ENCODE measurements around the gene CCL28.

Gene CCL28

DNA sequence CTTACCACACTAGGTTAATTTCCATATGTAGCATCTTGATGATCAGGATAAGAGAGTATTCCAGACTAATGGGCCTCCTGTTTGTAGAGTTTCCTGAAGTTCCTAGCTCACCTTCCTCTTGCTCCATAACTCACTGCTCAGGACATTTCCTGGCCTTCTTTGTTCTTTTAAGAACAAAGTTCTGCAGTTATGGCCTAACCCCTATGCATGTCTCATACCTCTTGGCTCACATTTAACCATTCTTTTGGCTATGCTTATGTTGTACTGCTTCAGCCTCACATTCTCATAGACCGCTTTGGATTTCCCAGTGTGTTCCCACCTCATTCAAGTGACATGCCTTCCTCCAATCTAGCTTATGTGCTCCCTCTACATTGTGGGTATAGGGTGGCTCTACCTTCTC lies 58.5 kb downstream of the CCL28 start:
- Histone ChIP-seq H3K27ac (no peak overlapping the region), H3K4me3 (ENCODE audit: low read depth, low read length) (no peak overlapping the region), H3K27me3 (replicated peaks) (no peaks in the 10 kb centered on the region), H3K36me3 (replicated peaks) (no peaks in the 10 kb centered on the region)
- no peak for DNase-seq
- TF ChIP-seq, protein P1, sequence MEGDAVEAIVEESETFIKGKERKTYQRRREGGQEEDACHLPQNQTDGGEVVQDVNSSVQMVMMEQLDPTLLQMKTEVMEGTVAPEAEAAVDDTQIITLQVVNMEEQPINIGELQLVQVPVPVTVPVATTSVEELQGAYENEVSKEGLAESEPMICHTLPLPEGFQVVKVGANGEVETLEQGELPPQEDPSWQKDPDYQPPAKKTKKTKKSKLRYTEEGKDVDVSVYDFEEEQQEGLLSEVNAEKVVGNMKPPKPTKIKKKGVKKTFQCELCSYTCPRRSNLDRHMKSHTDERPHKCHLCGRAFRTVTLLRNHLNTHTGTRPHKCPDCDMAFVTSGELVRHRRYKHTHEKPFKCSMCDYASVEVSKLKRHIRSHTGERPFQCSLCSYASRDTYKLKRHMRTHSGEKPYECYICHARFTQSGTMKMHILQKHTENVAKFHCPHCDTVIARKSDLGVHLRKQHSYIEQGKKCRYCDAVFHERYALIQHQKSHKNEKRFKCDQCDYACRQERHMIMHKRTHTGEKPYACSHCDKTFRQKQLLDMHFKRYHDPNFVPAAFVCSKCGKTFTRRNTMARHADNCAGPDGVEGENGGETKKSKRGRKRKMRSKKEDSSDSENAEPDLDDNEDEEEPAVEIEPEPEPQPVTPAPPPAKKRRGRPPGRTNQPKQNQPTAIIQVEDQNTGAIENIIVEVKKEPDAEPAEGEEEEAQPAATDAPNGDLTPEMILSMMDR (IDR thresholded peaks at IDR 0.05; ENCODE audit: low read depth, low read length, missing control alignments) = no peak
- in situ Hi-C loops (cut with HindIII; ENCODE audit: low pct_ligation_motif_present, low sequenced_read_pairs) = no loop called here

DNA sequence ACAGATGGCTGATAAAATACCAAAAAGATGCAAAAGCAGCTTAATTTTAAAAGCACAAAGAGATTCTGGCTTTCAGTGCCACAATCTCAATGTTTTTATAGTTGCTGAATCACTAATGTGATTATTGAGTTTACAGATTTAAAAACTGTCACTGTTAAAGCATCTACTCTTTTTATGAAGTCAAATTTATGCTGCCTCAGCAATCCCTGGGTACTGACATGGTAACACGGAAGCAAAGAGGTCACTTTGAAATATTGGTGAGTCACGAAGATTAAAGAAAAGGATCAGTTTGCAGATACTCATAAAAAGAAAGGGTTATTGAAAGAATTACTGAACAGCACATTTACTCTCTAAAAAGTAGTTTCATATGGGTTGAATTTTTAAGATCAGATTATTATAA lies 59.3 kb downstream of the CCL28 start:
- Histone ChIP-seq H3K36me3 (replicated peaks) (no peaks in the 10 kb centered on the region), H3K27me3 (replicated peaks) (no peaks in the 10 kb centered on the region), H3K4me3 (ENCODE audit: low read depth, low read length) (no peak overlapping the region), H3K27ac (no peak overlapping the region)
- in situ Hi-C loops (cut with HindIII; ENCODE audit: low pct_ligation_motif_present, low sequenced_read_pairs) = no loop called here
- no peak for DNase-seq
- TF ChIP-seq, protein P1 (IDR thresholded peaks at IDR 0.05; ENCODE audit: low read depth, low read length, missing control alignments) = no peak

DNA sequence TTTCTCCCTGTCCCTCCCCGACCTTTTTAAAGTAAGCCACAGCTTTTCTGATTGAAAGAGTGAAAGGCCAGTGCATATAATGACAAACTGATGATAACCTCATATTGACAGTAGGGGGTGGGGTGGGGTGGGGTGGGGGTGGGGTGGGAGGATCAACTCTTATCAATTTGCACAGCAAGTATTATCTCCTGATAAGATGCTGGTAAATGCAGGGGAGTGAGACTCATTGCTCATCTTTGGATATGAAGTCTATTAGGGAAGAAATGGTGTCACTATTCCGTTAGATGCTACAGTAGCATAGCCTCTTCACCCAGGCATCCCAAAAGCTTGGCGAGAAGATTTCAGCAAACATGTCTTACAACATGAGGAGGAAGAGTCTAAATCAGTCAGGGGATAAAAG lies 60.1 kb downstream of the CCL28 start:
- no peak for DNase-seq
- no peaks in the 10 kb centered on the region for H3K36me3 ChIP-seq (replicated peaks)
- no peak overlapping the region for H3K4me3 ChIP-seq (ENCODE audit: low read depth, low read length)
- in situ Hi-C loops (cut with HindIII; ENCODE audit: low pct_ligation_motif_present, low sequenced_read_pairs) = no loop called here
- no peaks in the 10 kb centered on the region for H3K27me3 ChIP-seq (replicated peaks)
- TF ChIP-seq, protein P1 (IDR thresholded peaks at IDR 0.05; ENCODE audit: low read depth, low read length, missing control alignments) = no peak
- H3K27ac ChIP-seq = no peak overlapping the region

DNA sequence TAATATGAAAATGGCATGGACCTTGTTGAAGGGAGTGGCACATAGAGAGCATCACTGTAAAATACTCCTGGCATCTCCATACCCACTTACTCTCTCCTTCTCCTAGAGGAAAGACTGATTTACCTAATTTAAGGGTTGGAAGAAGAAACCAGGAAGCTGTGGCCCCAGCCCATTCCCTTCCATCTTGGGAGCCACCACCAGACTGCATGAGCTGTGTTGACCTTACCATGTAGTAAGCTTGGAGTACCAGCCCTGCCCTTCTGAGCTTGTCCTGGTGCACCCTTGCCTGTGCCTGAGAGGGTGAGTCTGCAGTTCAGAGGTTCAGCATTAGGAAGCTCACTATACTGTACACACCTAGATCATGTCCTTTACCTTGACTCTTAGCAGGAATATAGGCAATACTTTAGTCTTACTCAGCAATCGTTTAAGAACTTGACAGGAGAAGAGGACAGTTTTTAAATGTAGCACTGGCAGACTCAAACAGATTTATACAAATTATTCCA lies 63.3 kb downstream of the CCL28 start:
- Histone ChIP-seq H3K27ac (no peak overlapping the region), H3K27me3 (replicated peaks) (no peaks in the 10 kb centered on the region), H3K36me3 (replicated peaks) (no peaks in the 10 kb centered on the region), H3K4me3 (ENCODE audit: low read depth, low read length) (no peak overlapping the region)
- TF ChIP-seq, protein P1 (IDR thresholded peaks at IDR 0.05; ENCODE audit: low read depth, low read length, missing control alignments) = no peak
- in situ Hi-C loops (cut with HindIII; ENCODE audit: low pct_ligation_motif_present, low sequenced_read_pairs) = no loop called here
- DNase-seq = no peak

DNA sequence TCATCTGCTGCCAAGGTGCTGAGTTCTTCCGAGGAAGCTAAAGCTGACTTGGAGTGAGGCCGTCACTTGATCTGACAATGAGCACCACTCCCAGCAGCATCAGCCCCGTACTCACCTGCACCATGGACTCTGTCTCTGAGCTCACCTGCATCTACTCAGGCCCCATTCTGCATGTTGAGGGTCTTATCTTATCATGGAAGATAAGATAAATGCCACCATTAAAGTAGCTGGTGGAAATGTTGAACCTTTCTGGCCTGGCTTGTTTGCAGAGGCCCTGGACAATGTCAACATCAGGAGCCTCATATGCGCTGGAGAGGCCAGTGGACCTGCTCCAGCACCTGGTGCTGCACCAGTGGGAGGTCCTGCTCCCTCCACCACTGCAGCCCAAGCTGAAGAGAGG lies 64.0 kb downstream of the CCL28 start:
- Histone ChIP-seq H3K4me3 (ENCODE audit: low read depth, low read length) (no peak overlapping the region), H3K36me3 (replicated peaks) (no peaks in the 10 kb centered on the region), H3K27ac (no peak overlapping the region), H3K27me3 (replicated peaks) (no peaks in the 10 kb centered on the region)
- DNase-seq = no peak
- in situ Hi-C loops (cut with HindIII; ENCODE audit: low pct_ligation_motif_present, low sequenced_read_pairs) = no loop called here
- TF ChIP-seq, protein P1 (IDR thresholded peaks at IDR 0.05; ENCODE audit: low read depth, low read length, missing control alignments) = no peak

DNA sequence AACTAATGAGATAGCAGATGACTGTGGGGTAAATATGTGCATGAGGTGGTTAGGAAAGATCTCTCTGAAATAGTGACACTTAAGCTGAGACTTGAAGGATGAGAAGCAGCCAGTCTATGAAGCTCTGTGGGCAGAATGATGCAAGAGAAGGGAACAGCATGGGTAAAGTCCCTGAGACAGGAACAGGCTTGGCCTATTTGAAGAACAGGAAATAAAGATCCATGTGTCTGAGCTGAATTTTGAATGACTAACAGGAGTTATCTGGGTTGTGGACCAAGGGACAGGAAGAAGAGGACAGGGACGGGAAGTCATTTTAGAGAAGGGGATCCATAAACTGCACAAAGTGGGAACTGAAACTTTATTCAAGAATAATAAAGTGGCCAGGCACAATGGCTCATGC lies 73.3 kb downstream of the CCL28 start:
- Histone ChIP-seq H3K36me3 (replicated peaks) (no peaks in the 10 kb centered on the region), H3K27me3 (replicated peaks) (no peaks in the 10 kb centered on the region), H3K27ac (no peak overlapping the region), H3K4me3 (ENCODE audit: low read depth, low read length) (no peak overlapping the region)
- no peak for DNase-seq
- TF ChIP-seq, protein P1 (IDR thresholded peaks at IDR 0.05; ENCODE audit: low read depth, low read length, missing control alignments) = no peak
- in situ Hi-C loops (cut with HindIII; ENCODE audit: low pct_ligation_motif_present, low sequenced_read_pairs) = no loop called here
